SW 1271 (cell line): Measurements from ENCODE around the gene HPDL.
A peak's percentile ranks its signal among the peaks of the same experiment; 100 is the strongest.

ENCODE experiments used
- DNase-seq, 2 experiments: peaks; one replicate each; lab custom pipeline; 2025; lab: John Stamatoyannopoulos, UW

Gene HPDL

DNA sequence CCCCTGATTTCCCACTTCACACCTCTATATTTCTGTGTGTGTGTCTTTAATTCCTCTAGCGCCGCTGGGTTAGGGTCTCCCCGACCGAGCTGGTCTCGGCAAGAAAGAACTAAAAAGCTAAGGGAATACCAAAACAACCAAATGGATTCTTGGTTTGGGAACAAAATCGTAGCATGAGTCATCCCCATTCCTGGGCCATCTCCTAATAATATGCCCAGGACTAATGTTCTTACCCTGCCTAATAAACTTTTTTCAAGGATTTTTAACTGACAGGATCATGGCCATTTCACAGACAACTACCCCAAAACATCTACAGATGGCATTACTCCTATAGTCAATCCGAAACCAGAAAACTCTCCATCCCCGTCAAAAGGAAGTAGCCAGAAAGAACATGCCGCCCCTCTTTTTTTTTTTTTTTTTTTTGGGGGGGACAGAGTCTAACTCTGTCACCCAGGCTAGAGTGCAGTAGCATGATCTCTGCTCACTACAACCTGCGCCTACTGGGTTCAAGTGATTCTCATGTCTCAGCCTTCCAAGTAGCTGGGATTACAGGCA is 4.1 kb upstream of the HPDL start:
- no peak for DNase-seq

DNA sequence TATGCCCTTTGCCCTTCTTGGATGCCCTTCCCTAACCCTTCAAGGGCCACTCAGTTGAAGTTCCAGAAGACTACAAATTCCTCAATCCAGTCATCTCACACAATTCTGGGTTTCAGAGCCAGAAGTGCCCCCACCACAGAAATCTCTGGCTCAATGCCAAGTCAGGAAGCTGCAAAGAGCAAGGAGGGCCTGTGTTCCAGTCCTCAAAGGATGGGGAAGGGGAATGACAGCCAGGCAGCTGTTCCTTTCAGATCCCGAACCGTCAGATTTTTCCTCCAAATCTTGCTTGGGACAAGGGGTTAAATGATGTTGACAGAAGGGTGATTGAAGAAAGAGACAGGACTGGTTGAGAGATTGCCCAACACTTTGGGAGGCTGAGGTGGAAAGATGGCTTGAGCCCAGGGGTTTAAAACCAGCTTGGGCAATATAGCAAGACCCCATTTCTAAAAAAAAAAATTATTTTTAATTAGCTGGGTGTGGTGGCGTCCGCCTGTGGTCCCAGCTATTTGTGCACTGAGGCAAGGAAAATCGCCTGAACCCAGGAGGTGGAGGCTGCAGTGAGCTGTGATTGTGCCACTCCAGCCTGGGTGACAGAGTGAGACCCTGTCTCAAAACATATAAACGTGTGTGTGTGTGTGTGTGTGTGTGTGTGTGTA is 716 bp upstream of the HPDL start:
- DNase-seq, result no peak

DNA sequence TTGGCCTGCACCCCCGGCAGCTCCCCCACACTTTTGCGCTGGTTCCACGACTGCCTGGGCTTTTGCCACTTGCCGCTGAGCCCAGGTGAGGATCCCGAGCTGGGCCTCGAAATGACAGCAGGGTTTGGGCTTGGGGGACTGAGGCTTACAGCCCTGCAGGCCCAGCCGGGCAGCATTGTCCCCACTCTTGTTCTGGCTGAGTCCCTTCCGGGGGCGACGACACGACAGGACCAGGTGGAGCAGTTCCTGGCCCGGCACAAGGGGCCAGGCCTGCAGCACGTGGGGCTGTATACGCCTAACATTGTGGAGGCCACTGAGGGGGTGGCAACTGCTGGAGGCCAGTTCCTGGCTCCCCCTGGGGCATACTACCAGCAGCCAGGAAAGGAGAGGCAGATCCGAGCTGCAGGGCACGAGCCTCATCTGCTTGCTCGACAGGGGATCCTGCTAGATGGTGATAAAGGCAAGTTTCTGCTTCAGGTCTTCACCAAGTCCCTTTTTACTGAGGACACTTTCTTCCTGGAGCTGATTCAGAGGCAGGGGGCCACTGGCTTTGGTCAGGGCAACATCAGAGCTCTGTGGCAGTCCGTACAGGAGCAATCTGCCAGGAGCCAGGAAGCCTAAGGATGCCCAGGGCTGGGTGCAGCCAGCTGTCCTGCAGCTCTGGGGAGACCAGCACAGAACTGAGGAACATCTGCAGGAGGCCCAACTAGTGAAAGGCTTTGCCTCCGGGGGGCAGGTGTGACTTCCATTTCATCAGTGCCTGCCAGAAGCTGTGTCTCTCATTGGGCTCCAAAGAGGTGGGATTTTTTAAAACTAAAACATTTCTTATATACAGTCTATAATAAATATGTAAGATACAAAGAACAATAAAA is 1.2 kb downstream of the HPDL start:
- DNase-seq, result no peak

DNA sequence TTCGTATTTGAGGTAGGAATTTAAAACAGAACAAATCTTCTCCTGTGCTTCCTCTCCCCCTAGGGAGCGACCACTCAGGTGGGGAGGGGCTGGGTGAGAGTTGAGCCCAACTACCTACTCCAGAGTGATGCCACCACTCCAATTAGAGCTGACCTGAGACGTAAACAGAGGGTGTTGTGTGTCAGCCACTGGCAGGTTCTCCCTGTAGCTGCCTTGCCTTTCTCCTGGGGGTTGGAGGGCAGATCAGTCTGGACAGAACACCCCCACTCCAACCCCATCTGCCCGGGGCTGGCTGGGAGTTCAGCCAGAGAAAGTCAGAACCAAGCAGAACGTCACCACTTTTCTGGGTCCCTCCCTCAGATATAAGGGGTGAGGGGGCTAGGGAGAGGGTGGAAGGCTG is 2.0 kb downstream of the HPDL start:
- DNase-seq, result no peak

DNA sequence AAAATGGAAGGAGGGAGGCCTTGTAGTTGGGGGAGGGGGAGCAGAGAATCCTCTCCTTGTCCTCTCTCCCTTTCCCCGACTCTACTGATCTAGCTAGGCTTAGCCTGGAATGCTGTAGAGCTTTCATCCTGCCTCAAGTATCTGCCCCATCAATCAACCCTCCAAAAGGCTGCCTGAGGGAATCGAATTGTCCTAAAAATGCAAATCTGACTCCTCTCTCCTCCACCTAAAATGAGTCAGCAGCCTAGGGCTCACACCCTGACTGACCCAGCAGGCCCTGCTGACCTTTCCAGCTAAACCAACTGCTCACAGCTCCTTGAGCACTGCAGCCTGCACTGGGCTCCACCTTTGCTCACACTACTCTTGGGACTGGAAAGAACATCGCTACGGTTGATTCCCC is 2.8 kb downstream of the HPDL start:
- DNase-seq, result no peak

DNA sequence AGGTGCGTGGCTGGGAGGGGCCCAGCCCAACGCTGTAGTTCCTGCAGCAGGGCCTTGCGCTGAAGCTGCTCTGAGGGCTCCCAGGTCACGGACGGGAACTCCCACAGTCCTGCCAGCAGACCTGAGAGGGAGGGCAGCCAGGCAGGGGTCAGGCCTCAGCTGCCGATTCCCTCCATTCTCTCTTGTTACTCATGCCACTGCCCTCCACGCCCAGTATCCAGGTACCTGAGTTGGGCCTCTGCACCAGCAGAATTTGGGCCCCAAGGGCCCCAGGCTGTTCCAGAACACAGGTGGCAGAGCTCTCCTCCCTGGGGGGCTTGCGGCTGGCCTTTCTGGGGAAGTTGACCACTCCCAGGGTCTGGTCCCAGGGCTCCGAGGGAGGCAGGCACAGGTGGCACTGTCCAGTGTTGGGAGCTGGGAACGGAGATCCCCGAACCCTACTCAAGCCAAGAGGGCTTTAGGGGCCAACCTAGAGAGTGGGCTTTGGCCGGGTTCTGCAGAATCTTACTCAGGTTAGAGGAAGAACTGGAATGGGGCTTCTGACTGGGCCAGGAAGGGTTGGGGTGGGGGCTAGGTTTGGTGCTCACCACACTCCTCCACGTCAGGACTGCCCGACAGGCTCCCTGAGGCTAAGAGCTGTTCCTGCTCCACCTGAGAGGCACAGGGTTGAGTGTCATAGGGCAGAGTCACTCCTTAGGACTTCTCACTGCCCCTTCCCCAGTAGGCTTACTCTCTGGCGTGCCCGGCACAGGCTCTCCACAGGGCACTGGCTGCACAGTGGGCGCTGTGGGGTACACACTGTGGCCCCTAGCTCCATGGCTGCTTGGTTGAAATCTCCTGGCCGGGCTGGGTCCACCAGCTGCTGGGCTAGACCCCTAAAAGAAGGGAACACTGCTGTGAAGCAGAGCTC is 5.0 kb downstream of the HPDL start:
- DNase-seq, result no peak

DNA sequence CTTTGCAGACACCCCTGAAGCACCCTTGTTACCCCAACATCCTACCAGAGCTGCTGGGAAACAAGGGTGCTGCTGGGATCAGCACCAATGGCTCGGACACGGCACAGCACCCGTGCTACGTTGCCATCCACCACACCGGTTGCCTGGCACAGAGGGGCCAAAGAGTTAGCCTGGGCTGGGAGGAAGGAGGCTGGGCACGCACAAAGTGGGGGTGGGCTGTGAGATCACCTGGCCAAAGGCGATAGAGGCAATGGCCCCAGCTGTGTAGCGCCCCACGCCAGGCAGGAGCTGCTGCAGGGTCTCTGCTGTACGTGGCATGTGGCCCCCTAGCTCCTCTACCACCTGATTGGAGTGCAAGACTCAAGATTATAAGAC is 5.6 kb downstream of the HPDL start:
- DNase-seq, result no peak

DNA sequence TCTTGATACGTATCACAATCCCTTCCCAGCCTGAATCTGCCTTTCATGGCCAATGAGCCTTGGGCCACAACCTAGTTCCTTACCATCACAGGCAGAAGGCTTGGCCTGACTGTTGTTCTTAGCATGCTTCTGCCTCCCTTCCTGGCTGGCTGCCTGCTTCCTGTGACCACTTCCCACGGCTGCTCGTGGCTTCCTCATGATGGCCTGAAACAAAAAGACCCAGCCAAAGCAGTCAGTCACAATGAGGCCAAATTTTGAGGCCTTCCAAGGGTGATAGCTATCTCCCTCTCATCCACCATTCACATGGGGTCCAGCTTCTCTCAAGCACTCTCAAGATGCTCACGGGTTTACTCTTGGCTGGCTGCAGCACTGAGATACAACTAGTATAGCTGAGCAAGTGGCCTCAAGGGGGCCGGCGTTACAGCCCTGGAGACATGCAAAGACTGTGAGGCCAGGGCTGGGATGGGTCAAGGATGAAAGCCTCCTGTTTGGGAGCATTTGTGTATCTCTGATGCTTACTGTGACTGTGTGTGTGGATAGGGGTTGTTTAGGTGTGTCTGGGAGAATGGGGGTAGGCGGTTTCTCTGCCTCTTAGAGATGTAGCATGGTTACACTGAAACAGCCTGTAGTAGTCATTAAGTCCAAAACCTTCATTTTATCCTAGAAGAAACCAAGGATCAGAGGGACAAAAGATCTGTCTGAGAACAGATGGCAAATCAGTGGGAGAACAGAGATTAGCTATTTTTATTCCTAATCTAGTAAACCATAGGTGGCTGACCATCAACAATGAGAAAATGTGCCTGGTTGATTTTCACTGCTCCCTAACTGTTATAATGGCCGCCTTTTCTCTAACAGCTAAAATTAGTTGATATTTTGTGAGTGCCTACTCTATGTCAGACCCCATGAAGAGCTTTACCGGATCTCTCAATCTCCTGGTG is 7.9 kb downstream of the HPDL start:
- DNase-seq, result no peak

DNA sequence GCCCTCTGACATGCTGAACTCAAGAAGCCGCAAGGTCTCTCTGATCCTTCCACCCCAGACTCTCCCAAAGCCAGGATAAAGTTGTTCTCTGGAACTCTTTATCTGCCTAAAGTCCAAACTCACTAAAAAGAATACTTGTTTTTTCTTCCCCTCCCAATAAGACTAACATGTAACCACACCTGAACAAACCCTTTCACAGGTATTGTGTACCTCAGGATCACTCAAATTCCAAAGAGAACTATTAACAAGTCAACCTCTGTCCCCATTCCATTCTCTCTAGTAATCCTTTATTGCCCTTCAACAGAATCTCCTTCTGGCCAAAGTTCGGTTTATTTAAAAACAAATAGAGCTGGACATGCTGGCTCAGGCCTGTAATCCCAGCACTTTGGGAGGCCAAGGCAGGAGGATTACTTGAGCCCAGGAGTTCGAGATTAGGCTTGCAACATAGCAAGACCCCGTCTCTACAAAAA is 9.2 kb downstream of the HPDL start:
- no peak for DNase-seq

DNA sequence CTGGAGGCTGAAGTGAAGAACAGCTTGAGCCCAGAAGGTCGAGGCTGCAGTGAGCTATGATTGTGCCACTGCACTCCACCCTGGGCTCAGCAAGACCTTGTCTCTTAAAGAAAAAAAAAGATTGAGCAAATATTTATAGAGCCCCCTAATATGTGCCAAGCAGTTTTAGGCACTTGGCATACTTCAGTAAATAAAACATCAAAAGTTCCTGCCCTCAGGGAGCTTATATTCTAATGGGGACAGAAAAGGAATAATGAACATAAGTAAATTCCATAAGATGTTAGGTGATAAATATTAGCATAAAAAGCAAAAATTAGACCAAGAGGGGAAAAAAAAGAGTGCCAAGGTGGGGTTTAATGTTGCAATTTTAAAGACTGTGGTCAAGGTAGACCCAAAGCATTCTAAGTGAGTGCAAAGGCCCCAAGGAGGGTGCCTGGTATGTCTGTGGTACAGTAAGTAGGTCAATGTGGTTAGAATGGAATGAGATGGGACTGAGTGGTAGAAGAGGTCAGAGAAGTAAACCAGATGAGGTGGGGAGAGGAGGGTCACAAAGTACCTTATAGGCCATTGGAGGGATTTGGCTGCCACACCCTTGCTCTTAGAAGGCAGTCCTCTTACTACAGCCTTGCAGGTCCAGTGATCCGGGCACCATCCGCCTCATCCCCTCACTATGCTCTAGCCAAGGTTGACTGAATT is 11.1 kb downstream of the HPDL start:
- DNase-seq, result no peak

DNA sequence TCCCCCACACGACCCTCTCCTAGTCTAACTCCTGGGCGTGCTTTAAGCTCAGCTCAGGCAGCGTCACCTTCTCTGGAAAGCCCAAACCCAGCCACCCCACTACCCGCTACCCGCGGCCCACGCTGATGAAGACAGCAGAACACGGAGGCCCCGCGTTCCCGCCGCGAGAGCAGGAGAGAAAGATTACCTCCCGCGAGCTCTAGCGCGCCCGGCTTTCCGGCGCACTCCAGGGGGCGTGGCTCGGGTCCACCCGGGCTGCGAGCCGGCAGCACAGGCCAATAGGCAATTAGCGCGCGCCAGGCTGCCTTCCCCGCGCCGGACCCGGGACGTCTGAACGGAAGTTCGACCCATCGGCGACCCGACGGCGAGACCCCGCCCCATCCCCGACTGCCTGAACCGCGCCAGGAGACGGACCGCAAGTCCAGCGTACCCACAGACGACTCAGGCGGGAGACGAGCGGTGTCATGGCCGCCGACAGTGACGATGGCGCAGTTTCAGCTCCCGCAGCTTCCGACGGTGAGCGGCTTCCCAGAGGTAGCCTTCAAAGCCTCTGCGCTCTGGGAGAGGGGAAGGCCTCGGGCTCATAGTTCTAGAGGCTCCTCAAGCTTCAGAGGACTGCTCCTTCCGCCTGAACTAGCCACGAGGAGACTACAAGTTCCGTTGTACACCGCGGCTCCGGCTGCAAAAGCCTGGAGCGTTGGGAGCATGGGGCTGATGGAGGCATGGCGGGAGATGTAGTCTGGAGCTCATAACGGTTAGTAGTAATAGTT is 13.3 kb downstream of the HPDL start, which contains the start of the genes MUTYH and TOE1:
Gene MUTYH (minus strand): TSS at position 652 of the 770 bp plus-strand sequence. CDS start 5,935 bp downstream, outside the sequence.
Gene TOE1 (plus strand): TSS at position 382 of the 770 bp plus-strand sequence. CDS start 83 bp downstream, at position 465.
- DNase-seq, result peak; percentile 53 to 82

DNA sequence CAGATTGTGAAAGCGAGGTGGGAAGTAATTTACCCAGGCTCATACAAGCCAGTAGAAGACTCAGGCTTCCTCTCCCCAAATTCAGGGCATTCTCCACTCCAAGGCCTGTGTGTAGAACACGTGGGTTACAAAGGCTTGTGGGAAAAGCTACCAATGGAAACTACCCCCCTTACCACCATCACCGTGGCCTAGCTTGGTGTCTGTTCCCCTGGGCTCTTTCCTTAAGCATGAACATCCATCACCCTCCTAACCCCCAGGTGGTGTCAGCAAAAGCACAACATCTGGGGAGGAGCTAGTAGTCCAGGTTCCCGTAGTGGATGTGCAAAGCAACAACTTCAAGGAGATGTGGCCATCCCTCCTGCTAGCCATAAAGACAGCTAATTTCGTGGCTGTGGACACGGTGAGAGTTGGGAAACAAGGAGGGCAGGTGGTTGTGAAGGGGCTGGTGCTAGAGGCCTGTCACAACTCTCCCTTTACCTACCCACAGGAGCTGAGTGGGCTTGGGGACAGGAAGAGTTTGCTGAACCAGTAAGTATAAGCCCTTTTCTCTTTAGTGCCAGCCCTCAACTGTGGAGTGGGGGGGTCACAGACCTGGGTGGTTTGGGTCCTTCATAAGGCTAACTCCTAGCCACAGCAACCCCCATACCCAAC is 14.2 kb downstream of the HPDL start:
- DNase-seq, result no peak

DNA sequence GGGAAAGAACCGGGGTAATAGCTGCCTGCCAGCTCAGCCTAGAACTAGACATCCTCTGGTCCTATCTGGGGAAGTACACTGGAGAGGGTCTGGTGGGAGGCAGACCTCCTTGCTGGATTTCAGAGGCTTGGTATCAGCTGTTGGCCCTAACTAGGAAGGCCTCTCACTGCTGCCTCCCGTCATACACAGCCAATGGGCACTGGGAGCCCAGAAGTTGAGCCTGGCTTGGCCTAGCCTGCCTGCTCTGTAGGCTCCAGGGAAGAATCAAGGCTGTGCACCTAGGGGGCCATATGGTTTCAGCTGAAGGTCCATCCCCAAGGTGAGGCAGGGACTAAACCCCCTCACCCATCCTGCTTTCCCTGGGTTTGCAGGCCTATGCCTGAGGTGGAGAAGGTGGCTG is 17.8 kb downstream of the HPDL start:
- no peak for DNase-seq

DNA sequence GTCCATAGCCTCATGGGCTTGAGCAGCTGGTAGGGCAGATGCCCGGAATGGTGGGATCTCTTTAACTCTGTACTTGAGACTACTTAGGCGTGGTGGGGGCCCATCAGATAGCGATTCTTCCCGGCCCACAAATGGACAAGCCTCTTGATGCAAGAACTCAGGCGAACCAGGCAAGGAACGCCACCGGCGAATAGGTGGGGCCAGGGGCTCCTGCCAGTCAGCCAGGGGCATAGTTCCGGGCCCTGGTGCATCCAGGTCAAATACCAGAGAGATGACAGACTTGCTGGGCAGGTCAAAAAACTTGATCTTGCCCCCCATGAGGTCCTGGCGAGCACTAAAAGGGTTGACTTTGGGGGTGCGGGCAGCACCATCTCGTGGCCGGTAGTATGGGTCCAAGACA is 18.3 kb downstream of the HPDL start:
- DNase-seq, result no peak

DNA sequence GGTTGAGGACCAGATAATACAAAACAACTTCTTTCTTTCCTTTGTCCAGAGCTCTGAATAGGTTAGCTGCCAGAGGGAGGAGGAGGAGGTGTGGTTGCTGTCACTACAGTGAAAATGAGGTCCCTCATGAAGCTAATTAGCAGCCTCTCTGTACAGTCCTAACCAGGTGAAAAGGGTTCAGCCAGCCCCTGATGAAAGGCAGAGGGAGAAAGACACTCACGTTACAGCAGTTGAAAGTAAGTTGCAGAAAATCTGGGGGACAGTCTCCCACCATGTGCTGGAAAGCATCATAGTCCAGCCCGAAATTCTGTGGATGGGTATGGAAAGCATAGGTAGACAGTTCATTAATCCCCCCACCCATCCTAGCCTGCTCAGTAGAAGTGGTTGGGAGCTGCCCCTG is 19.8 kb downstream of the HPDL start:
- DNase-seq, result no peak

DNA sequence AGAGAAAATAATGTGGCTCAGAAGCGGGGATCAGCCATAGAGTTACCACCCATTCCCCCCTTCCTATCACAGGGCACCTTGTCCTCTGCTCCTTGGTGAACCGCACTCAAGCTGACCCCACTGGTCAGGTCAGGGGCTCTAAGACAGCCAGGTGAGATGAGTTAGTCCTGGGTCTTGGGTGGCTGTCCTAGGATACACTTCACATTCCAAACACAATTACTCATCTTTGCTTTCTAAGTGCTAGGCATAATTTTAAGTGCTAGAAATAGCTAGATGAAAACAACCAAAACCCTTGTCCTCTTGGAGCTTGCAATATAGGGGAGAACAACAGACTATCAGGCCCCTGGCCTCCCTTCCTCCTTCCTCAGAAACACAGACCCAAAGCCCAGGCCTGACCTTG is 21.3 kb downstream of the HPDL start:
- DNase-seq, result no peak

DNA sequence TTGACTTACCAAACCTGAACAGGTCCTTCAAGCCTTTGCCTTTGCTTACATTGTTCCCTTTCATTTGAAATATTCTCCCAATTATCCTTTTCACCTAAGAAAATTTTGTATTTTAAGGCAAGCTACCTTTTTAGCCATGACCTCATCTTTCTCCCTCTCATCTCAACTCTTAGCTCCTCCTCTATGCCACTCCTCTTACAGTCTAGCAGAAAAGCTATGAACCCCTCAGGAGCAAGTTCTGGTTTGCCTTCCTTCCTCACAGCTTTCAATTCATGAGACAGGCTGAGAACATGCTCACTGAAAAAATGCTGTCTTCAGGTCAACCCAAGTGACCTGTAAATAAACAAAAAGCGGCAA is 21.9 kb downstream of the HPDL start:
- DNase-seq, result no peak

DNA sequence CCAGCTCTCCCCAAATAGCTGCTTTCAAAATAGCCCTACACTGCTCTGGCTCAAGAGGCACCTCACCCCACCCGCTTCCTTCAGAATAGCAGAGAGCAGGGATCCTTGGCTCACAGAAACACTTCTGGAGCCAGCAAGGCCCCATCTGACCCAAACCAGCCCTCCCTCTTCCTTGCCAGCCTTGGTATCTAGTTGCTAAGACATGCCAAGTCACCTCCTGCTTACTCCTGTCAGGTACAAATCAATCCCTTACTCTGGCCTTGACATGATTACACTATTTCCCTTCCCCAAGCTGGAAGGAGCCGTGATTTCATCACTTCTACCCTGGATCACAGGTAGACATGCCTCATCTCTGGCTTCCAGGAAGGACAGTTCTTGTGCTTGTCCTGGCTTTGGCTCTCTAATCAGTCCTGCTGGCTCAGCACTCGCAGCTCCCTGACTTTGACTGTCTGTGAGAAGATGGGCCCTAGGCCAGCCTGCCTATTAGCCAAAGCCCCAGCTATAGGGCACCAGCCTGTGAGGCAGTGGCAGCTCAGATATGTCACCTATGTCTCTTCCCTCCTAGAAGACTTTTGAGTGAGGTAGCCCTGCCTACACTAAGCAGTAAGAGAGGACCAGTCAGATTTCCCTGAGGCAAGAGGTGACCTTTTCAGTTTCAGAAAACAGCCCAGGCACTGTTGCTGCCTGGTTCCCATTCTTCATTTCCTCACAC is 22.4 kb downstream of the HPDL start:
- no peak for DNase-seq
